HFFc6 (cell line): Measurements from ENCODE around the gene DERA. TPM values are rescaled to one million over a fixed set of nuclear protein-coding genes. Genes with fewer than 3 reads are reported as not detected.
A peak's percentile ranks its signal among the peaks of the same experiment; 100 is the strongest.

Experiments used
- DNase-seq: peaks from one replicate; pipeline ENCODE4 v3.0.0-alpha.2; 2018
- H3K27ac Mint-ChIP-seq: 2 replicates; pipeline ENCODE4 v1.8.0; 2020; ENCODE audit warnings: mild to moderate bottlenecking, mixed read lengths
- H3K27me3 Mint-ChIP-seq: 2 replicates; pipeline ENCODE4 v1.8.0; 2021; ENCODE audit warnings: mild to moderate bottlenecking, moderate library complexity, mixed read lengths; ENCODE audit not compliant: insufficient read depth
- H3K36me3 Mint-ChIP-seq: 2 replicates; pipeline ENCODE4 v1.8.0; 2021; ENCODE audit warnings: low read depth, mixed read lengths
- H3K4me1 Mint-ChIP-seq: 2 replicates; pipeline ENCODE4 v1.8.0; 2020; ENCODE audit warnings: low read depth, mixed read lengths
- H3K4me3 Mint-ChIP-seq: 2 replicates; pipeline ENCODE4 v1.8.0; 2020; ENCODE audit warnings: mild to moderate bottlenecking, moderate library complexity, mixed read lengths
- H3K9me3 Mint-ChIP-seq: 2 replicates; pipeline ENCODE4 v1.8.0; 2020; ENCODE audit warnings: mild to moderate bottlenecking, mixed read lengths
- CTCF ChIP-seq: fragments of 200-600 bp; sonication (generic); IDR thresholded peaks from 2 replicates; pipeline ENCODE4 v1.5.0; 2021; ENCODE audit warnings: antibody characterized with exemption, mild to moderate bottlenecking
- total RNA-seq, 6 experiments: library from RNA; stranded (reverse); fragmentation: NEBNext Ultra II Directional; extraction: Animal tissue kit (Norgen Biotek cat#: 25700); gene quantifications; 2 replicates in 1 of 6; 3 replicates in 5 of 6; pipeline ENCODE4 v1.2.3, GENCODE V29; 2021

The DERA gene
- total RNA-seq, 6 experiments from 2014 or later = 28.1 to 46.4 (median 36.3) TPM

DNA sequence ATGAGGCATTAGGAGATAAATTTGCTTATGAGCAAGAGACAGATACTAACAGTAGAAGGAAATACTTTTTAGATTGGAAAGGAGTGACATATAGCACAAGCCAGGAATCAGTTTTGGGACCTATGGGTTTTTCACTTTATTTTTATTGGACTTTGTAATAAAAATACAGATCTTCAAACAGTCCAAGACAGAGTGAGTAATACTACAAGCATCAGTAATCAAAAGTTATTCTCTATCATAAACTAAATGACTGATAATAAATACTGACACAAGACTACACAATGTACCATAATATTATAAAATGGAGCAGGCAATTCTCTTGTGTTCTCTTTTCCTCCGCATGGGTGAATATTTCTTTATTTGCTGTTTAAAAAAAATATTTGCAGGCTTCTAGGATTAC lies 85.8 kb downstream of the DERA start:
- peaks cover 23% of the 10 kb centered on the region for H3K4me1 Mint-ChIP-seq
- no peaks in the 10 kb centered on the region for H3K27me3 Mint-ChIP-seq
- peaks cover 7% of the 10 kb centered on the region for H3K36me3 Mint-ChIP-seq
- no peak for TF ChIP-seq CTCF
- no peak overlapping the region for H3K4me3 Mint-ChIP-seq
- H3K9me3 Mint-ChIP-seq = no peaks in the 10 kb centered on the region
- H3K27ac Mint-ChIP-seq = peak overlapping the region; percentile 20; the same call in 1 of the 2 replicates
- no peak for DNase-seq

DNA sequence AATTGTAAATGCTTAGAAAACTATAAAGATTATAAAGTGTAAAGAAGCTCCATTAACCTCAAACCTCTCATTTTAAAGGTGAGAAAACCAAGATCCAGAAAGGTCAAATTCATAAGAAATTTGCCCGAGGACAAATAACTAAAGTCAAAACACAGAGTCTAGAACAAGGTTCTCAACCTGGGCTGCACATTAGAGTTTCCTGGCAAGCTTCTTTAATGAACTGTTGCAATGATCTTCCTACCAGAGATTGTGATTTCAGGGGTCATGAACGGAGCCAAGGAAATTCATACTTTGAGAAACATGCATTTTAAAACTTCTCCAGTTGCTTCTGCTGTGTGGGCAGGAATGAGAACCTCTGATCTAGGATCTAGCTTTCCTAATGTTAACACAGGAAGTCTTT lies 86.8 kb downstream of the DERA start:
- H3K36me3 Mint-ChIP-seq = peaks cover 7% of the 10 kb centered on the region
- DNase-seq = no peak
- H3K27me3 Mint-ChIP-seq = no peaks in the 10 kb centered on the region
- H3K4me3 Mint-ChIP-seq = no peak overlapping the region
- no peak for TF ChIP-seq CTCF
- no peaks in the 10 kb centered on the region for H3K9me3 Mint-ChIP-seq
- H3K27ac Mint-ChIP-seq = no peak overlapping the region
- H3K4me1 Mint-ChIP-seq = peaks cover 23% of the 10 kb centered on the region

DNA sequence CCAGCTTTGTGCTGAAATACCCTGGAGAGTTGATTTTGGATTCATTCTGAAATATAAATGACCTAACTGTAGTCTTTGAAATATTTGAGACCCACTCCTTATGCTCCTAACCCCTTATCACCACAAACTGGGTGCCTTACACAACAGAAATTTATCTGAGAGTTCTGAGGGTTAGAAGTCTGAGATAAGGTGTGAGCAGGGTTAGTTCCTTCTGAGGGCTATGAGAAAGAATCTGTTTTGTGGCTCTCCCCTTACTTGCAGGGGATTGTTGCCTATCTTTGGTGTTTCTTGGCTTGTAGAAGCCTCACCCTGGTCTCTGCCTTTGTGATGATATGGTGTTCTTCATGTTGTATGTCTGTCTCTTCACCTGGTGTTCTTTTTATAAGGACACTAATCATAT lies 91.7 kb downstream of the DERA start:
- TF ChIP-seq CTCF = no peak
- DNase-seq = no peak
- Mint-ChIP-seq H3K27me3 (no peaks in the 10 kb centered on the region), H3K4me3 (no peak overlapping the region), H3K36me3 (peaks cover 7% of the 10 kb centered on the region), H3K9me3 (no peaks in the 10 kb centered on the region), H3K4me1 (no peaks in the 10 kb centered on the region), H3K27ac (no peak overlapping the region)

DNA sequence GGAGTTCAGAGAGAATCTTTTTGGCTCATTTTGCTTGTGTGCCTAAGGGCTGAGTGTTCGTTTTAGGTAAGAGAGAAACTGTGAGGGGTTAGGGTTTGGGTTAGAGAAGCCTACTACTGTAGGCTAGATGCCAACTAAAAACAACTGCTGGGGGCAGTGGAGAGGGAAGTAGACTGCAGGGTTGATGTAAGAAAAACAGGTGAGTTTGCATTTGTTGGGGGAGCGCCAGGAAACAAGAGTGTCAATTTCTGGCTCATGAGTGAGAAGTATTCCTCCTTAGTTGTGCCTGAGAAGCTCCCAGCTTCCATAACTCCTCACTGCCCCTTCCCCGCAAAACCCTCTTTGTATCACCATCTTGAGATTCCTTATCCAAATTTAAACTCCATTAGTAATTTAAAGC lies 92.3 kb downstream of the DERA start:
- no peaks in the 10 kb centered on the region for H3K4me1 Mint-ChIP-seq
- H3K27me3 Mint-ChIP-seq = no peaks in the 10 kb centered on the region
- H3K36me3 Mint-ChIP-seq = peaks cover 7% of the 10 kb centered on the region
- no peak for DNase-seq
- no peak overlapping the region for H3K4me3 Mint-ChIP-seq
- no peak for TF ChIP-seq CTCF
- H3K27ac Mint-ChIP-seq = no peak overlapping the region
- no peaks in the 10 kb centered on the region for H3K9me3 Mint-ChIP-seq

DNA sequence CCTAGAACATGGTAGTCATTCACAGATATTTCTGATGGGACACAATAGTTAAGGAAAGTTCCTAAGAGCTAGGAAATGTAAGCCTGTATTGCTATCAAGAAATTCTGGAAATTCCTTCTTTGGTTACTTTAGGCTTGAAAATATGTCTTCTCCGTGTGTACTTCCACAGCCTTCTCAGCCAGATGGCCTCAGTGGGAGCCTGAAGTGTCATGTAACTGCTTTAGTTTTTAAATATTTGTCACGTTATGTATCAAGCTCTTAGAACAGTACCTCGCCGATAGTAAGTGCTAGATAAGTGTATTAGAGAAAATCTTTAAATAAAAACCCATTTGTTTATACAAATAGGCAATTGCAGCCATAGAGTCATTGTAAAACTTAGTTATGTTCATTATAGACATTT lies 95.6 kb downstream of the DERA start:
- TF ChIP-seq CTCF = no peak
- no peak for DNase-seq
- H3K27ac Mint-ChIP-seq = no peak overlapping the region
- no peaks in the 10 kb centered on the region for H3K9me3 Mint-ChIP-seq
- H3K36me3 Mint-ChIP-seq = no peaks in the 10 kb centered on the region; the same call in 1 of the 2 replicates
- no peak overlapping the region for H3K4me3 Mint-ChIP-seq
- H3K27me3 Mint-ChIP-seq = no peaks in the 10 kb centered on the region
- H3K4me1 Mint-ChIP-seq = no peaks in the 10 kb centered on the region

GRCh38 chr12:16008421-16008824 lies 97.3 kb downstream of the DERA start:
- Mint-ChIP-seq H3K27ac (no peak overlapping the region), H3K4me1 (no peaks in the 10 kb centered on the region), H3K27me3 (no peaks in the 10 kb centered on the region), H3K36me3 (peaks cover 5% of the 10 kb centered on the region), H3K4me3 (no peak overlapping the region), H3K9me3 (peaks cover under 1% of the 10 kb centered on the region; the same call in 1 of the 2 replicates)
- no peak for TF ChIP-seq CTCF
- DNase-seq = no peak
